D721Med (cell line): Measurements from ENCODE around the gene RASAL2.

ENCODE experiments used
- DNase-seq: peaks from one replicate; pipeline ENCODE4 v3.0.0; 2011; ENCODE audit warnings: low spot score; ENCODE audit not compliant: insufficient read length
- FAIRE-seq: peaks from 2 replicates; lab custom pipeline; 2011; peaks lifted over from hg19 to GRCh38; lab: Jason Lieb, UNC
- TF ChIP-seq, protein P1 (sequence below): IDR thresholded peaks from 2 replicates; pipeline ENCODE4 v1.5.1; 2012; ENCODE audit warnings: mild to moderate bottlenecking, control low read depth; ENCODE audit not compliant: insufficient read depth; ENCODE audit errors: missing control alignments

Gene RASAL2

DNA sequence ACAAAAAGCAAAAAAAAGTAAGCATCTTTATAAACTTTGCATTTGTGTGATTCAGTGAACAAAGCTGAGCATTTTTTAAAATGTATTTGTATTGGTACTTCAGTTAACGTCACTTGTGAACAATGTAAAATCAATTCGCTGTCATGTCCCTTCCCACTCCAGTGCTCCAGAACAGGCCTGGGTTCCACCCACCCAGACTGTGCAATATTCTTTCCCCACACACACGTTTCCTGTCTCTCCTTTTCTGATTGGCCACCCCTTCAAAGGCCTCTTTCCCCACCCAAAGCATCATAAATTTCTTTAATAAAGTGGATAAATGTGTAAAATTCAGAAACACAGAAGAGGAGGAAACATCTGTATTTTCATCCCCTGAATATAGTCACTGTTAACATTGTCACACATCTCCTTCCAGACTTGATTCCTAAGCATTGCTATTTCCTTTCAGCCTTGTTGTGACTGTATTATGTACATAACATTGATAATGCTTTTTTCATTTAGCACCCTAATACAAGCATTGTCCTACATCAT lies 390.9 kb downstream of the RASAL2 start:
- TF ChIP-seq, protein P1, sequence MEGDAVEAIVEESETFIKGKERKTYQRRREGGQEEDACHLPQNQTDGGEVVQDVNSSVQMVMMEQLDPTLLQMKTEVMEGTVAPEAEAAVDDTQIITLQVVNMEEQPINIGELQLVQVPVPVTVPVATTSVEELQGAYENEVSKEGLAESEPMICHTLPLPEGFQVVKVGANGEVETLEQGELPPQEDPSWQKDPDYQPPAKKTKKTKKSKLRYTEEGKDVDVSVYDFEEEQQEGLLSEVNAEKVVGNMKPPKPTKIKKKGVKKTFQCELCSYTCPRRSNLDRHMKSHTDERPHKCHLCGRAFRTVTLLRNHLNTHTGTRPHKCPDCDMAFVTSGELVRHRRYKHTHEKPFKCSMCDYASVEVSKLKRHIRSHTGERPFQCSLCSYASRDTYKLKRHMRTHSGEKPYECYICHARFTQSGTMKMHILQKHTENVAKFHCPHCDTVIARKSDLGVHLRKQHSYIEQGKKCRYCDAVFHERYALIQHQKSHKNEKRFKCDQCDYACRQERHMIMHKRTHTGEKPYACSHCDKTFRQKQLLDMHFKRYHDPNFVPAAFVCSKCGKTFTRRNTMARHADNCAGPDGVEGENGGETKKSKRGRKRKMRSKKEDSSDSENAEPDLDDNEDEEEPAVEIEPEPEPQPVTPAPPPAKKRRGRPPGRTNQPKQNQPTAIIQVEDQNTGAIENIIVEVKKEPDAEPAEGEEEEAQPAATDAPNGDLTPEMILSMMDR: no peak
- FAIRE-seq (no peak), DNase-seq (no peak)

DNA sequence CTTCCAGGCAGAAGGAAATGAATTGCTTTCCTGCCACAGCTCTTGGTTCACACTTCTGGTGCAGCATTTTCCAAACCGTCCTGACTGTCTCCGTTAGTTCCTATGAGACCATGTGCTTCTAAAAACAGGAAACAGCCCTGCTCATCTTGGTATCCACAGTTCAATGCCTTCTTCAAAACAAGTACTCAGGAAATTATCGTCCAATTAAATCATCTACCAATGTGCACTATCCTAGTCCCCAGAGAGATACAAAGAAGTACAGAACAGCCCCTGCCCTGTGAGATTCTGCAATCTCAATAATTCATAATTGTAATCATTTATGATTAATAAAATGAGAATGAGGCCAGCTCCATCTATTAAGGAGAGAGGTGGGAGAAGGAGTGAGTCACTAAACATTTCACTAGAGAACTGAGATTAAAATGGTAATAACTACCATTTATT lies 391.7 kb downstream of the RASAL2 start:
- DNase-seq: no peak
- no peak for FAIRE-seq

DNA sequence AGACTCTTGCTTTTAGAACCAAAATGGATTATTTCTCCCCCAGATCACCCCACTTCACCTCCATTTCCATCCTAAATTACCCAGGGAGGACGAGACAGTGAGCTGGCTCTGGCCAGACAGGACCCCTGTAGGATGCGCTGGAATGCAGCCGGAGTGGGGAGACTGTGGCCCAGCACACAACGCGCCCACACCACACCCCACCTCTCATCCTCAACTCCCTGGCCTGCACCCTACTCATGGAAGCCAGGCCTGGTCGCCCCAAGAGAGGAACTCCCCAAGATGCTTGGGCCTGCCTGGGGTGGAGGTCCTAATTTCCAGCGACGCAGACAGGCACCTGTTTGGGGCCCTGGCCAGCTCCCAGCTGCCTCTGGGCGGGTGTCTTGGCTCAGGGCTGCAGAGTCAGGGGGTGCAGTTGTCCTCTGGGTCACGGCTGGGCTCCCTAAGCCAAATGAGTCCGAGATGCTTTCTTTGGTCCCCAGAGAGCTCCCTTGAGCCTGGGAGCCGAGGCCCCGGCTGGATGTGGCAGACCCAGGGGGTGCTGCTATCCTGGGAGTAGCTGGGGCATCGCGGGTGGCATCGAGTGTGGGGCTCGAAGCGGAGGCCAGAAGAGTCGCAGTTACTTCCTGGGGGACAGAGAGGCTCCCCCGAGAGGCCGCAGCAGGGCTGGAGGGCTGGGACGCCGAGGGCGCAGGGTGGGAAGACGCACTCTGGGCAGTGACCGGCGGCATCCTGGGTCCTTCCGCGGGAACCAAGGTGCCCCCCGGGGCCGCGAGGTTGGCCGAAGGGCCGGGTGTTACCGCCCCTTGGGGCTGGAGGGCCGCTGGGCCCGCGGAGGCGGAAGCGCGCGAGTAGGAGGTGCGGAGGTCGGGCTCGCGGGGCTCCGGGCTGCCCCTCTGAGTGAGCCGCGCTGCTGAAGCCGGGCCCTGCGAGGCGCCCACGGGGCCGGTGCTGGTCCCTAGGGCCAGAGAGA lies 392.5 kb downstream of the RASAL2 start:
- DNase-seq (peak; percentile 22), FAIRE-seq (no peak)
- TF ChIP-seq, protein P1: no peak

More for the DNA sequence above, 391.7 kb downstream of the RASAL2 start:
- TF ChIP-seq, protein P1: no peak

DNA sequence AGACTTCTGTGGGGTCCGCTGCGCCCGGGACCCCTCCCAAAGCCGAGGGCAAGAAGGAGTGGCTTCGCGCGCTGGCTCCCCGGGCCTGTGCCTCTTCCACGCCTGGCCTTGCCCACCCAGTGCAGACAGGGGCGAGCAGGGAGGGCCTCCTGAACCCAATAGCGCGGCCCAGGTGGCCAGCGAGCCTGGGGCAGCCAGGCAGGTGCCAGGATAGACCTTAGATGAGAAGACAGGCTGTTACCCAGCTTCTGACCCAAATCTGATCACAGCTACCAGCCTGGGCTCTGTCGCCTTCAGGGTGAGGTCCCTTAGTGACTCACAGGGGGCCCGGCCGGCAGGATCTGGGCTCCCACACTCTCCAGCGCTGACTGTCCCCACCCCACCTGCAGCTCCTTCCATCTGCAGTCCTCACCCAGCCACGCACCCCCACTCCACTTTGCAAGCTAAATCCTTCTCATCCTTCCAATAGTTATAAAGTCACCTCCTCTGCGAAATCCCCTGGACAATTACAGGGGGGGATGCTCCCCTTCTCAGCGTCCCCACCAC lies 393.2 kb downstream of the RASAL2 start:
- FAIRE-seq (no peak), DNase-seq (no peak)
- TF ChIP-seq, protein P1: no peak

DNA sequence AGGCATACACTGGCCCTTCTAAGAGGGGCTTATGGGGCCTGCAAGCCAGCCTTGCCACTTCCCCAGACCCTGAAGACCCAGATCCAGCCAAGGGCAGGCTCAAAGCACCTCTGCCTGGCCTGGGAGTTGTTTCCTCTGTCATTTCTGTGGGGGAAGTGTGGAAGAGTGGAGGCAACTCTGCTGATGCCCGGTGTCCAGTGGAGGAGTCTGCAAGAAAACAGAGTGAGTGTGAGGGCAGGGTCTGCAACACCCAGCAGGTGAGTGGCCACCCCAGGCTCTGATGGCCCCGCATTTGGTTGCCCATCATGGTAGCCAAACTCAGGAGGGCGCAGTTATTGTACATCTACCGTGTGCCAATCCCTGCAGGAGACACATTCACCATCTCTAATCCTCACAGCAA lies 394.5 kb downstream of the RASAL2 start:
- TF ChIP-seq, protein P1: no peak
- FAIRE-seq: no peak
- no peak for DNase-seq

DNA sequence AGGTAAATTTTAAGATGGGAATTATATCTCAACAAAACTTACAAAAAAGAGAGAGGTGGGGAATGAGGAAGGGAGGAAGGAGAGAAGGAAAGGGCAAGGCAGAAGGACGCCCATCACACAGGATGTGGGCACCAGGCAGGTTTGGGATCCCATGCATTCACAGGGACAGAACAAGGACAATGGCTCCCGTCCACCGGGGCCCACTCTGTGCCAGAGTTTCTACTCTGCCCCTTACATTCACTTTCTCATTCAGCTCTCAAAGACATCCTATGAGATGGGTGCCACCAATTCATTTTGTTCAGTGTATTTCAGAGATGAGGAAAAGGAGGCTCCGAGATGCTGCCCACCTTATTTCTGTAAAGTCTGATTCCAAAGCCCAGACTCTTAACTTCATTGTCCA lies 395.5 kb downstream of the RASAL2 start:
- no peak for FAIRE-seq
- DNase-seq: no peak
- TF ChIP-seq, protein P1: no peak
